Skeletal muscle cell (primary cell): ENCODE measurements around the gene MAST3.

ENCODE experiments used
- DNase-seq: peaks from one replicate; pipeline ENCODE4 v3.0.0-alpha.2; 2010; ENCODE audit warnings: low read depth
- H3K4me3 ChIP-seq: 2 replicates; pipeline ENCODE4 v1.5.1; 2011; ENCODE audit warnings: low read depth, mild to moderate bottlenecking, control low read depth, low read length, moderate library complexity

Gene MAST3

DNA sequence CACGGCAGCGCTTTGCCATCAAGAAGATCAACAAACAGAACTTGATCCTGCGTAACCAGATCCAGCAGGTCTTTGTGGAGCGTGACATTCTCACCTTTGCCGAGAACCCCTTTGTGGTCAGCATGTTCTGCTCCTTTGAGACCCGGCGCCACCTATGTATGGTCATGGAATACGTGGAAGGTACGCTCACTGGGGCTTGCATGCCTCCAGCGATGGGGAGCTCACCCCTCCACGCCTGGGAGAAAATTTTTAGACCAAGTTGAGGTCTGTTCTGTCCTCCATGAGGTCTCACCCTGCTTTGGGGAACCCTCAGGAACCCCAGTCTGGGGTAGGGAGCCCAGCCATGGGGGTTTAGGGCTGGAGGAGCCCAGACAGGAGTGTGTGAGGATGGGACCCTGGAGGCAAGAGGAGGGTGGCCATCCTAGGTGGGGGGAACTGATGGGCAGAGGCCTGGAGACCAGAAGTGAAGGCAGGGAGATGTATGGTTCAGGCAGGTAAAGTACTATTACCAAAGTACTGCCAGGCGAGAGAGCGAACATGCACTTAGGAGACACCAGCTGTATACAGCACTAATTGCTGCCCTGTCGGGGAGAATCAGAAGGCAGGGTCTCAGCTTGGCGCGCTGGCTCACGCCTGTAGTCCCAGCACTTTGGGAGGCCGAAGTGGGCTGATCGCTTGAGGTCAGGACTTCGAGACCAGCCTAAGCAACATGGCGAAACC, 33.1 kb downstream of the MAST3 start:
- no peak overlapping the region for H3K4me3 ChIP-seq

DNA sequence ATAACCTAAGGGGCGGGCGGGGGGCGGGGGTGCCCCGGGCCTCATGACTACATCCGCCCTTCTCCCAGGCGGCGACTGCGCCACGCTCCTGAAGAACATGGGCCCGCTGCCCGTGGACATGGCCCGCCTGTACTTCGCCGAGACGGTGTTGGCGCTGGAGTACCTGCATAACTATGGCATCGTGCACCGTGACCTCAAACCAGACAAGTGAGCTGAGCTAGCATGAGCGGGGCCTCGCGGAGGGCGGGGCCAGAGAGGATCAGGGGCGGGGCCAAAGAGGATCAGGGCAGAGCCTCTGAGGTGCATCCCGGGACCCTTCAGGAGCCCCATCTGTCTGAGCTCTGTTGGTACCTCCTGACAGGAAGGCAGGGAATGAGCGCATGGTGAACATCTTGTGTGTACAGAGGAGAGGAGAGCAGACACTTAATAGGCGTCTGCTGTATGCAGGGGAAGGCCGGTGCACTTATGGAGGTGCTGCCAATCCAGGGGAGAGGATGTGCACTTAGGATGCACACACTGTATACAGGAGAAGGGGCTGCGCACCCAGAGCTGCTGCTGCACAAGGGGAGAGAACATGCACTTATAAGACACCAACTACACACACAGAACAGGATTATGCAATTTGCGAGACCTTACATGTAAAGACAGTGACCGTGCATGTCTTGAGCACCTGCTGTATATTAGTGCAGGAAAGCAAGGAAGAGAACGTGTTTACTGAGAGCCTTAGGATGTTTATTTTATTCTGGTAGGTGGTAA, 34.4 kb downstream of the MAST3 start:
- no peak for DNase-seq
- no peak overlapping the region for H3K4me3 ChIP-seq

More for the DNA sequence above, 33.1 kb downstream of the MAST3 start:
- no peak for DNase-seq

DNA sequence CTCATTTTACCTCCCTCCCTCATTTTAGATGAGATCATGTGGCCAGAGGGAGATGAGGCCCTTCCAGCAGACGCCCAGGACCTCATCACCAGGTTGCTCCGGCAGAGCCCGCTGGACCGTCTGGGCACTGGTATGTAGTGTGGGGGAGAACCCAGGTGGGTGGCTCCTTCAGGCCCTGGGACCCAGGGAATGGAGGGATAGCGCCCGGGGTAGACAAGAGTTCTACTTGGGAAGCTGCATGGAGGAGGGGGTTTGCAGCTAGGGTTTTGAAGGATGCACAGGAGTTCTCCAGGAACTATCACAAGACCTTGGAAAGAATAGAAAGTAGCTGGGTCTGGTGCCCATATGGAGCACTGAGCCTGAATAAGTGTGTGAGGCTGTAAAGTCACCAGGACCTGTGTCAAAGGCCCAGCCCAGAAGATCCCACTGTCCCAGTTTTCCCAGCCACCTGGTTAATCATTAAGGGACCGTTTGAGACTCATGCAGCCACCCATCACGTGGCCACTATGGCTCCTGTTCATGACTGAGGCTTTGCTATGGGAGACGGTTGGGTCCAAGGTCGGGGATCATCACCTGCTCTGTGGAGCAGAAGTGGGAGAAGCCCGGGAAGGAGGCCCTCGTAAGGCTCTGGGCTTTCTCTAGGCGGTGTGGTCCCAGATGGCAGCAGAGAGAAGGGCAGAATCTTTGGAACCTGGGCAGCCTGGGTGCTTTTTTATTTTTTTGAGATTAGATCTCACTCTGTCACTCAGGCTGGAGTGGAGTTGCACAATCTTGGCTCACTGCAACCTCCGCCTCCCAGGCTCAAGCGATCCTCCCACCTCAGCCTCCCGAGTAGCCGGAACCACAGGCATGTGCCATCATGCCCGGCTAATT, 38.4 kb downstream of the MAST3 start:
- DNase-seq, result no peak
- H3K4me3 ChIP-seq, result no peak overlapping the region

DNA sequence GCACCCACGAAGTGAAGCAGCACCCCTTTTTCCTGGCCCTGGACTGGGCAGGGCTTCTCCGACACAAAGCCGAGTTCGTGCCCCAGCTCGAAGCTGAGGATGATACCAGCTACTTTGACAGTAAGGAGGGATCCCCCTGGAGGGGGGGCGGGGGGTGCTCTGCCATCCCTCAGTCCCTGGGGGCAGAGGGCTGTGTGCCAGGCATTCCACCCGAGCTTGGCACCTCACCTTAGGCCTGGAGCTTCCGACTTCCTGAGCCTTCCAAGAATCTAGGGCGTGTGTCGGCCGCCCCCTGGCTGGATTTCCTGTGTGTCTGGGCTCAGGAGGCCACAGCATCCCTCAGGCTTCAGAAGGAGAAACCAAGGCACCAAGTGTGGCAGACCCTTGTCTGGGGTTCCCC, 39.7 kb downstream of the MAST3 start:
- no peak overlapping the region for H3K4me3 ChIP-seq
- no peak for DNase-seq

DNA sequence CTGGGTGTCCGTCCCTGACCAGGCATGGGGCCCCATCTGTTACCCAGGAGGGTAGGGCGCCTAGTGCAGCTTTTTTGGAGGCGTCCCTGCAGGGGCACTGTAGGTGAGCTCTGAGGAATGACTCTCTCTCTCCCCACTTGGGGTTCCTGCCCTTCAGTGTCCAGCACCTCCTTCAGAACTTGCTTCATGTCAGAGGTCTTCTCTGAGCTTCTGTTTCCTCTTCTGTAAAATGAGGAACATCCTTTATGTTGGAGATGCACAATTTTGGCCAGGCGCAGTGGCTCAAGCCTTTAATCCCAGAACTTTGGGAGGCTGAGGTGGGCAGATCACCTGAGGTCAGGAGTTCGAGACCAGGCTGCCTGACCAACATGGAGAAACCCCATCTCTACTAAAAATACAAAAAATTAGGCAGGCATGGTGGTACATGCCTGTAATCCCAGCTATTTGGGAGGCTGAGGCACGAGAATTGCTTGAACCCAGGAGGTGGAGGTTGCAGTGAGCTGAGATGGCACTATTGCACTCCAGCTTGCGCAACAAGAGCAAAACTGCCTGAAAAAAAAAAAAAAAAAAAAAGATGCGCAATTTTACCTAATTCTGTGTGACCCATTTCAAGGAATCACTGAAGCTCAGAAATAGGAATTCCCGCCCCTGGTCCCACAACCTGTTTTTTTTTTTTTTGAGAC, 40.2 kb downstream of the MAST3 start:
- no peak for DNase-seq
- no peak overlapping the region for H3K4me3 ChIP-seq

DNA sequence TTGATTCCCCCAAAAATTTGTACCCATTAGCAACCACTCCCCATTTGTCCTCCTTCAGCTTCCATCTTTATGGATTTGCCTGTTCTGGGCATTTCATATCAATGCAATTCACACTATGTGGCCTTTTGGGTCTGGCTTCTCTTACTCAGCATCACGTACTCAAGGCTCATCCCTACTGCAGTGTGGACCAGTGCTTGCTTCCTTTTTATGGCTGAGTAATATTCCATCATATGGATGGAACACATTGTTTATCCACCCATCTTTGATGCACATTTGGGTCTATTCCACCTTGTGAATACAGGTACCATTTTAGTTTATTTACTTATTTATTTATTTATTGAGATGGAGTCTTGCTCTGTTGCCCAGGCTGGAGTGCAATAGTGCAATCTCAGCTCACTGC, 42.9 kb downstream of the MAST3 start:
- DNase-seq, result no peak
- H3K4me3 ChIP-seq, result no peak overlapping the region

DNA sequence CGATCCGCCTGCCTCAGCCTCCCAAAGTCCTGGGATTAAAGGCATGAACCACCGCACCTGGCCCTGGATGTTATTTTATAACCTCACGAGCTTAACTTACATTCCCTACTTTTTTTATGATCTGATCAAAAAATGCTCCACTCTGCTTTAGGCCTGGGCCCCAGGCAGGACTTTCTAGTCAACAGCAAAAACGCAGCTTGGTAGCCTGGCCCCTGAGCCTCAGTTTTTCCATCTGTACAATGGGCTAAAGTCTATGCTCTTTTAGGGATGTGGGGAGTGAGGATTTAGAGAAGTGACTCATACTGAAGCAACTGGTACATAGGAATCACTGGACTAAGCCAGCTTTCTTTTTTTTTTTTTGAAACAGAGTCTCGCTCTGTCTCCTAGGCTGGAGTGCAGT, 43.5 kb downstream of the MAST3 start:
- no peak for DNase-seq
- no peak overlapping the region for H3K4me3 ChIP-seq

DNA sequence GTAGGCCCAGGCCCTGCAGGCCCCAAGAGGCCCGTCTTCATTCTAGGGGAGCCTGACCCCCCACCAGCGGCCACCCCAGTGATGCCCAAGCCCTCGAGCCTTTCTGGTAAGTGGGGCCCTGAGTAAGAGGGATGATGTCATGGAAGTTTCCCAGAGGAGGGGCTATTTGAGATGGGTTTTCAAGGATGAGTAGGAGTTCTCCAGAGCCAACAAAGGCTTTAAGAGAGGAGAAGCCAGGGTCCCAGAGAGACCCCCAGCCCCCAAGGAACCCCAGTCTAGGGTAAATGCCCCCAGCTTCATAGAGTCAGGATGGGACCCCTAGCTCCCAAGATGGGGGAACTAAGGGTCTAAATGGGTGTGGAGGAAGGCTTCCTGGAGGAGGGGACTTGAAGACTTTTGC, 46.3 kb downstream of the MAST3 start:
- no peak overlapping the region for H3K4me3 ChIP-seq
- no peak for DNase-seq

DNA sequence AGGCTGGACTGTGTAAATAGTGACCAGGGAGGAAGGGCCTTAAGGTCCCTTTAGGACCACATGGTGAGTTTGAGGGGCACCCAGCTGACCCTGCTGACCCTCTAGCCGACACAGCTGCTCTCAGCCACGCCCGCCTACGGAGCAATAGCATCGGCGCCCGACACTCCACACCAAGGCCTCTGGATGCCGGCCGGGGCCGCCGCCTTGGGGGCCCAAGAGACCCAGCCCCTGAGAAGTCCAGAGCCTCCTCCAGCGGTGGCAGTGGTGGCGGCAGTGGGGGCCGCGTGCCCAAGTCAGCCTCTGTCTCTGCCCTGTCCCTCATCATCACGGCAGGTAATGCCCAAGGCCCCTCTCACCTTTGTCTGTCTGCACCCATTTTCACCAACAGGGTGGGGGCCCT, 46.8 kb downstream of the MAST3 start:
- DNase-seq, result no peak
- no peak overlapping the region for H3K4me3 ChIP-seq

DNA sequence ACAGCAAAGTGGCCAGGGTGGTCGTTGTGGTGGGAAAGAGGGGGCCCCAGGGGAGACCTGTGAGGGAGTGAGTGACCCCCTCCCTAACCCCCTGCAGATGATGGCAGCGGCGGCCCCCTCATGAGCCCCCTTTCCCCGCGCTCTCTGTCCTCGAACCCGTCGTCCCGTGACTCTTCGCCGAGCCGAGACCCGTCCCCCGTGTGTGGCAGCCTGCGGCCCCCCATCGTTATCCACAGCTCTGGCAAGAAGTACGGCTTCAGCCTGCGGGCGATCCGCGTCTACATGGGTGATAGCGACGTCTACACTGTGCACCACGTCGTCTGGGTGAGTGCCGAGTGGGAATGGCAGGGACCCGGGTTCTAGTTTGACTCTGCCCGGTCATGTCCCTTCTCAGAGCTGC, 47.3 kb downstream of the MAST3 start:
- DNase-seq, result no peak
- no peak overlapping the region for H3K4me3 ChIP-seq

DNA sequence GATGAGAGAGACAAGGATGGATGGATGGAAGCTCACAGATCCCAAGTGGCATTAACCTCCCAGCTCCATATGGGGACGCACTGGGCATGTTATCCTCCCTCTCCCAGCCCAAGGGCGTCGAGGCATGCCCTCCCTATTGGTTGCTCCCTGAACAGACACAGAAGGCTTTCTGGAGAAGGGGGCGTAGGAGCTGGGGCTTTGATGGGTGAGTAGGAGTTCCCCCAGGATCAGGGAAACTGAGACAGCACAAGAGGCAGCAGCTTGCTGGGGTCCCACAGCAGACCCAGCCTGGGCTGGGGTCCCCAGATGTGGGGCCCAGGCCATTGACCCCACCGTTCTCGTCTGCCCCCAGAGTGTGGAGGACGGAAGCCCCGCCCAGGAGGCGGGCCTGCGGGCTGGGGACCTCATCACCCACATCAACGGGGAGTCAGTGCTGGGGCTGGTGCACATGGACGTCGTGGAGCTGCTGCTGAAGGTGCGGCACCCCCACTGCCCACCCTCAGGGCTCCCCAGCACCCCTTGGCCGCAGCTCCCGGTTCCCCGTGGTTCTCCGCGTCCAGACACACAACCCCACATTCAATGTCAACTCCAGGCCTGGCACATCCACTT, 47.9 kb downstream of the MAST3 start:
- no peak for DNase-seq
- H3K4me3 ChIP-seq, result no peak overlapping the region

DNA sequence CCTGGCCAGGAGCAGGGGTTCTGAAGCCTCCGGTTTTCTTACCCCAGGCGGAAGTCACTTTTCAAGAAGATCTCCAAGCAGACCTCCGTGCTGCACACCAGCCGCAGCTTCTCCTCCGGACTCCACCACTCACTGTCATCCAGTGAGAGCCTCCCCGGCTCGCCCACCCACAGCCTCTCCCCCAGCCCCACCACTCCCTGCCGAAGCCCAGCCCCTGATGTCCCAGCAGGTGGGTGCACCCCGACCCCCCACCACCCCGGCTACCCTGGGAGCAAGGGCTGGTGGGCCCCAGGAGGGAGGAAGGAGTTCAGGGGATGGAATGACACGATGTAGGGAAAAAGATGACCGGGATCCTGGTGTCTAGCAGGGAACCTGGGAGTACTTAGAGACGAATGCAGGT, 49.8 kb downstream of the MAST3 start:
- DNase-seq, result no peak
- no peak overlapping the region for H3K4me3 ChIP-seq

DNA sequence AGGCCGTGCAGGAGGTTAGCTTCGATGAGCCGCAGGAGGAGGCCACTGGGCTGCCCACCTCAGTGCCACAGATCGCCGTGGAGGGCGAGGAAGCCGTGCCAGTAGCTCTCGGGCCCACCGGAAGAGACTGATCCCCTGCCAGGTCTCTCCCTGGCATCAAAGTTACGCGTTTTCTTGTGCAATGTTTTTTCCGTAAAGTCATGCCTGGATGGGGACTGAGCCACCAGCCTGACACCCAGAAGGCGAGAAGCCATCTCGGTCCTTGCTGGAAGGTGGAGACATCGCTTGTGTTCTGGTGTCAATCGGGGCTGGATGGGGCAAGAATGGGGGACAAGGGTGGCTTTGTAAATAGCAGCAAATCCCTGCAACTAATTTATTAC, 52.0 kb downstream of the MAST3 start:
- no peak for DNase-seq
- H3K4me3 ChIP-seq, result no peak overlapping the region

DNA sequence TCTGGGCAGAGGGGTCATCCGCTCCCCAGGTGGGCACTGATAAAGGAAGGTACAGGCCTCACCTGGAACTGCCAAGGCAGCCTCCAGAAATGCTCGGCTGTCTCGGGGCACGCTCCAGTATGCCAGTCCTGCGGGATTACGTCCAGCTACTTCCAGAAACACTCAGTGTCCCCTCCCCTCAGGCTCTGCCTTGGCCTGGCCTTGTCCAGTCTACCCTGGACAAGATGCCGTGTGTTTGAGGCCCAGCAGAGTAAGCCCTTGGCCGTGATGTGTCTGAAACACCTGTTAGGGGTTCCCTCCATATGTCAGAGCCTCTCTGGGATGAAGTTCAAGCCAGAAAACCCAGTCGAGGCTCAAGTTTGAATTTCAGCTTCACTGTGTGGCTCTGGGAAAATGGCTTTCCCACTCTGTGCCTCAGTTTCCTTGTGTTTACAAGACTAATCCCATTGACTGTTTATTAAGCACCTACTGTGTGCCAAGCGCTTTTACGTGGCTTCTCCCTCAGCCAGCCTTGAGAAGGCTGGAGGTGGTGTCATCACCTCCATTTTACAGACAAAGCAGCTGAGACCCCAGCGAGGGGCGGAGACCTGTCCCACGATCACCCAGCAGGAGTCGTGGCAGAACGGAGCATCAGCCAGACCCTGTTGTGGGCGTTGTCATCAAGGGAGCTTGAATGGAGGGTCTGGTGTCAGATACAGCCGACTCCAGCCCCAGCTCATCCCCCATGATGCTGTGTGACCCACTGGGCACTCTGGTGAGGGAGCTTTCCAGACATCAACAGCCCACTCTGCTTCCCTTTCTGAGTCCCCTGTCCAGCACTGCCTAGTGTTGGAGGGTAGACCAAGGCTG, 53.4 kb downstream of the MAST3 start:
- no peak for DNase-seq
- H3K4me3 ChIP-seq, result no peak overlapping the region

DNA sequence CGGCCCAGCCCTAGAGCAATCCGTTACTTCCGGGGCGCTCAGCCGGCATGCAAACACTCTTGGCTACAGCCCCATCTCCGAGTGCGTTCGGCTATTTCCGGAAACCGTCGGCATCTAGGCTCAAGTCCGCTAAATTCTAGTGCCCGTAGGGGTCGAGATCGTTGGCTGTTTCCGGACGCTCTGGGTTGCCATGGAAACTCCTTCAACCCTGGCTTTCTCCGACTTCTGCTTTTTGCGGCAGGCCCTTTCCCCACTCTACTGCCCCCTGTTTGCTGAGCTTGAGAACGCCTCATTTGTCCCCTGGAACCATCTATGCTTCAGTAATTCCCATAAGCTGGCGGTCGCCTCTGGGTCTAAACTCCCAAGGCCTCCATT, 54.9 kb downstream of the MAST3 start:
- peak overlapping the region; percentile 55 for H3K4me3 ChIP-seq
- DNase-seq, result peak; percentile 90

DNA sequence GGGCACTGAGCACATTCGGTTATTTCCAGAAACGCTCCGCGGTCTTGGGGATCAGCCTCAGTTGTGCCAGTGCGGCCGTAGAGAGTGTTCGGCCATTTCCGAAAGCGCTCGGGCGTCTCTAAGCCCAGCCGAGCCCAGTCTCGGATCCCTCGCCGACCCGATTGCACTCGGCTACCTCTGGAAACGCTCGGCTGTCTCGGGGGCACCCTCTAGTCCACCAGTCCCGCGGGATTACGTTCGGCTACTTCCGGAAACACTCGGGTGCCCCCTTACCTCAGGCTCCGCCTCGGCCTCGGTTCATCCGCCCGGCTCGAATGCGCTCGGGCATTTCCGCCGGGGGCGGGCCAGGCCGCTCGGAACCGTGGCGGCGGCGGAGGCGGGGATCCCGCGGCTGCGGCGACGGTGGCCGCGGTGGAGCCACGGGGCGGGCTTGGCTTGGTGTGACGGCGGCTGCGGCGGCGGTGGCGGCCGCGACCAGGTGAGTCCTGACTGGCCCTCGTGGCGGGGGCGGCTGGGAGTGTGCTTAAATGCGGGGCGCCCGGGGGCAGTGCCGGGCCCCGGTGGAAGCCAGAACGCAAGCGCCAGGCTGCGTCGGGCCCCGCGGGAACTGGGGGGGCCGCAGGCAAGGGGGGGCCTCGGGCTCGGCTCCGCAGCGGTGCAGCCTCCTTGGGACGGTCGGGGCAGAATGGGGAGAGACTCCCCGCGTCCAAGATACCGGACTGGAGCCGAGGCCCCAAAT, 55.4 kb downstream of the MAST3 start, which contains the start of gene PIK3R2:
Gene PIK3R2, plus strand, starts transcription at position 347 of the 739 bp plus-strand sequence. CDS start 2,717 bp downstream, outside the sequence.
- DNase-seq, result peak; percentile 90
- peak within 1 kb of the TSS; percentile 93 for H3K4me3 ChIP-seq

DNA sequence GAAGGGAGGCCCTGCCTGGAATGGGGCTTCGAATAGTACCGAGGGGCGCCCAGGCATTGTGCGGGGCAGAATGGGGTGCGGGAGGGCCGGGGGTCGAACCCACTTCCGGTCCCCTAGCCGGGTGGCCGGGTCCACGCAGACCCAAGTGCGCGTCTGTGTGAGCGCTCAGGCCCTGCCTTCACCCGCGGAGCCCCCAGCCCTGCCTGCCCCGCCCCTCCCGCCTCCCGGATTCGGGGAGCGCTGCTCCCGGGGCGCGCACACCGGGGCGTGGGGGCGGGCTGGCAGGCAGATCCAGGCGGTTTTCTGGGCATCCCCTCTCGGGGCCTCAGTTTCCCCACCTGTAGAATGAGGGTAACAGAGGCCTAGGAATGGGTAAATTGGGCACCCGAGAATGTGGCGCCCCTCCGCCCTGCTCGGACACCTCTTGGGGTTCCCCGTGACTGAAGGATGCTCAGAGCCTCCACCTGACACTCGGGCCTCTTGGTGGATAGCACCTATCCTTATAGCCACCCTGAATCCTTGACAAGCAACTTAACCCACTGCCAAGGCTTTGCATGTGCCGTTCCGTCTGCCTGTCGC, 56.1 kb downstream of the MAST3 start:
- peak overlapping the region; percentile 93 for H3K4me3 ChIP-seq
- DNase-seq, result no peak
